ENCODE data around the gene MBTD1. TPM values are rescaled to one million over a fixed set of nuclear protein-coding genes. Genes with fewer than 3 reads are reported as not detected.

Gene MBTD1
- total and polyA plus RNA-seq, 9 of the 15 experiments (the other 6 are each of a cell fraction or from before 2014, with no cell fraction given), result 2.1 to 26.3 (median 13.3) TPM

DNA sequence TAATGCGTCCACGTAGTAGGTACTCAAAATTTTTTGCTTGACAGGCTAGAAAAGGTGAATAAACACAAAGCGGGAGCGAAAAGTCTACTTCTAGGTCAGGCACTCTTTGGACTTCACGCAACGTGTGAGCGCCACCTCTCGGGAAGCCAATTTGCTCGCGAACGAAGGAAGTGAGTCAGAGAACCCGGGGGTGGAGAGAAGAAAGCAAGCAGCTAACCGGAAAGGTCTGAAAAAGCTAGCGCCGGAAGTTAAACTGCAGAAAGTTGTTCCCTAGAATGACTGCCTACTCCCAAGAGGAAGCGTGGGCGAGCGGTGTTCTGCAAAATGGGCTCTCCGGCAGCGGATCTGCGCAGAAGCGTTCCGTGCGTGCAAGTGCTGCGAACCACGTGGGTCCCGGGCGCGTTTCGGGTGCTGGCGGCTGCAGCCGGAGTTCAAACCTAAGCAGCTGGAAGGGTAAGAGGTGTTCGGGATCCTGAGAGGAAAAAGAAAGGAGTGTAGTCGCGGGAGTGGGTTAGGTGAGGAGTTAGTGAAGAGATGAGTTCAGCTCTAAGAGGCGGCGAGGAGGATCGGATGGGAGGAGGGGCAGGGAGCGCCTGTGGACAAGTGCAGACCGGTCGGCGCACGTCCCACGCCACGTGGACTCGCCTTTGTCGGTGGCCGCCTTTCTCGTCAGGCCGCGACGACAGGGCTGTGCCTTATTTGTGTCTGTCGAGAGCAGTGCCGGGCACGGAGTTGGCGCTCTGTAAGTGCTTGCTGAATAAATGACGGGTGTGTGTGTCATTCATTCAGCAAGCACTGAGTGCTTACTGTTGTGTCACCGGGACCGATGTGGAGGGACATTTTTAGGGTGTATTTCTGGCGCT lies 106.4 kb downstream of the MBTD1 start, which contains the start of gene NME1 (continued):
- TF ChIP-seq ZNF224 (CRISPR knock-in tag; IDR thresholded peaks at IDR 0.05) (0 out of 2 replicates have a peak, but pooled peaks have one; percentile 83), POLR2B (IDR thresholded peaks at IDR 0.05; ENCODE audit: low read depth, partially characterized antibody) (peak; percentile 88), ZNF217 (CRISPR knock-in tag; IDR thresholded peaks at IDR 0.05) (no peak), ZNF232 (CRISPR knock-in tag; IDR thresholded peaks at IDR 0.05) (peak; percentile 85; the same call in 1 of the 2 replicates), SMC3 (conservative IDR thresholded peaks at IDR 0.05; ENCODE audit: insufficient read depth, low read depth, low read length) (peak; percentile 93), ZNF584 (CRISPR knock-in tag; IDR thresholded peaks at IDR 0.05; ENCODE audit: low read depth) (peak; percentile 87), ZSCAN32 (CRISPR knock-in tag; IDR thresholded peaks at IDR 0.05) (no peak), SMAD4 (CRISPR knock-in tag; conservative IDR thresholded peaks at IDR 0.05) (peak; percentile 72), ZBTB1 (CRISPR knock-in tag; IDR thresholded peaks at IDR 0.05; ENCODE audit: borderline replicate concordance, low read depth) (peak; percentile 55; the same call in 1 of the 2 replicates), EZH2 (IDR thresholded peaks at IDR 0.05; ENCODE audit: borderline replicate concordance, low read depth, low read length) (no peak), GTF2E2 (tag; IDR thresholded peaks at IDR 0.05) (peak; percentile 87), MCM7 (IDR thresholded peaks at IDR 0.05) (peak in 1 of 2 experiments; percentile 93; a peak in 1 of 4 replicates), CREB1 (IDR thresholded peaks at IDR 0.05) (peak; percentile 67; the same call in 1 of the 2 replicates), CREB1 (CRISPR knock-in tag; IDR thresholded peaks at IDR 0.05) (peak; percentile 74), DPF2 (IDR thresholded peaks at IDR 0.05) (peak; percentile 71; the same call in 1 of the 2 replicates), FOXA1 (IDR thresholded peaks at IDR 0.05; ENCODE audit: borderline replicate concordance) (no peak), CHD4 (IDR thresholded peaks at IDR 0.05; ENCODE audit: insufficient read depth, insufficient replicate concordance, low read depth, low read length, poor library complexity, severe bottlenecking) (no peak), JUNB (CRISPR knock-in tag; conservative IDR thresholded peaks at IDR 0.05) (0 out of 2 replicates have a peak, but pooled peaks have one; percentile 42), OTX1 (CRISPR knock-in tag; IDR thresholded peaks at IDR 0.05) (peak; percentile 87; the same call in 1 of the 2 replicates), ZNF12 (CRISPR knock-in tag; IDR thresholded peaks at IDR 0.05) (0 out of 2 replicates have a peak, but pooled peaks have one; percentile 74)
- TF ChIP-seq, protein P1, sequence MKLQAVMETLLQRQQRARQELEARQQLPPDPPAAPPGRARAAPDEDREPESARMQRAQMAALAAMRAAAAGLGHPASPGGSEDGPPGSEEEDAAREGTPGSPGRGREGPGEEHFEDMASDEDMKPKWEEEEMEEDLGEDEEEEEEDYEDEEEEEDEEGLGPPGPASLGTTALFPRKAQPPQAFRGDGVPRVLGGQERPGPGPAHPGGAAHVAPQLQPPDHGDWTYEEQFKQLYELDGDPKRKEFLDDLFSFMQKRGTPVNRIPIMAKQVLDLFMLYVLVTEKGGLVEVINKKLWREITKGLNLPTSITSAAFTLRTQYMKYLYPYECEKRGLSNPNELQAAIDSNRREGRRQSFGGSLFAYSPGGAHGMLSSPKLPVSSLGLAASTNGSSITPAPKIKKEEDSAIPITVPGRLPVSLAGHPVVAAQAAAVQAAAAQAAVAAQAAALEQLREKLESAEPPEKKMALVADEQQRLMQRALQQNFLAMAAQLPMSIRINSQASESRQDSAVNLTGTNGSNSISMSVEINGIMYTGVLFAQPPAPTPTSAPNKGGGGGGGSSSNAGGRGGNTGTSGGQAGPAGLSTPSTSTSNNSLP (IDR thresholded peaks at IDR 0.05; ENCODE audit: borderline replicate concordance, low read depth, low read length), result peak; percentile 64
- TF ChIP-seq, protein P2, sequence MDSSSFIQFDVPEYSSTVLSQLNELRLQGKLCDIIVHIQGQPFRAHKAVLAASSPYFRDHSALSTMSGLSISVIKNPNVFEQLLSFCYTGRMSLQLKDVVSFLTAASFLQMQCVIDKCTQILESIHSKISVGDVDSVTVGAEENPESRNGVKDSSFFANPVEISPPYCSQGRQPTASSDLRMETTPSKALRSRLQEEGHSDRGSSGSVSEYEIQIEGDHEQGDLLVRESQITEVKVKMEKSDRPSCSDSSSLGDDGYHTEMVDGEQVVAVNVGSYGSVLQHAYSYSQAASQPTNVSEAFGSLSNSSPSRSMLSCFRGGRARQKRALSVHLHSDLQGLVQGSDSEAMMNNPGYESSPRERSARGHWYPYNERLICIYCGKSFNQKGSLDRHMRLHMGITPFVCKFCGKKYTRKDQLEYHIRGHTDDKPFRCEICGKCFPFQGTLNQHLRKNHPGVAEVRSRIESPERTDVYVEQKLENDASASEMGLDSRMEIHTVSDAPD (CRISPR knock-in tag; IDR thresholded peaks at IDR 0.05), result no peak
- TF ChIP-seq, protein P3, sequence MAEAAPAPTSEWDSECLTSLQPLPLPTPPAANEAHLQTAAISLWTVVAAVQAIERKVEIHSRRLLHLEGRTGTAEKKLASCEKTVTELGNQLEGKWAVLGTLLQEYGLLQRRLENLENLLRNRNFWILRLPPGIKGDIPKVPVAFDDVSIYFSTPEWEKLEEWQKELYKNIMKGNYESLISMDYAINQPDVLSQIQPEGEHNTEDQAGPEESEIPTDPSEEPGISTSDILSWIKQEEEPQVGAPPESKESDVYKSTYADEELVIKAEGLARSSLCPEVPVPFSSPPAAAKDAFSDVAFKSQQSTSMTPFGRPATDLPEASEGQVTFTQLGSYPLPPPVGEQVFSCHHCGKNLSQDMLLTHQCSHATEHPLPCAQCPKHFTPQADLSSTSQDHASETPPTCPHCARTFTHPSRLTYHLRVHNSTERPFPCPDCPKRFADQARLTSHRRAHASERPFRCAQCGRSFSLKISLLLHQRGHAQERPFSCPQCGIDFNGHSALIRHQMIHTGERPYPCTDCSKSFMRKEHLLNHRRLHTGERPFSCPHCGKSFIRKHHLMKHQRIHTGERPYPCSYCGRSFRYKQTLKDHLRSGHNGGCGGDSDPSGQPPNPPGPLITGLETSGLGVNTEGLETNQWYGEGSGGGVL (CRISPR knock-in tag; IDR thresholded peaks at IDR 0.05), result no peak
